ENCODE results near the gene MAST4.

The MAST4 gene

GRCh38 chr5:66796305-66797292 lies 200.4 kb downstream of the MAST4 start:
- no peak for ATAC-seq
- Mint-ChIP-seq H3K4me1 (no peaks in the 10 kb centered on the region), H3K36me3 (ENCODE audit: low read depth) (no peaks in the 10 kb centered on the region), H3K27me3 (peaks cover 11% of the 10 kb centered on the region), H3K9me3 (no peaks in the 10 kb centered on the region), H3K27ac (no peak overlapping the region), H3K4me3 (no peak overlapping the region)
- DNase-seq, result no peak

GRCh38 chr5:66802941-66803340 lies 206.7 kb downstream of the MAST4 start:
- H3K4me3 Mint-ChIP-seq, result no peak overlapping the region
- no peaks in the 10 kb centered on the region for H3K36me3 Mint-ChIP-seq (ENCODE audit: low read depth)
- H3K9me3 Mint-ChIP-seq, result no peaks in the 10 kb centered on the region
- ATAC-seq, result no peak
- H3K4me1 Mint-ChIP-seq, result no peaks in the 10 kb centered on the region
- no peak overlapping the region for H3K27ac Mint-ChIP-seq
- peaks cover 29% of the 10 kb centered on the region for H3K27me3 Mint-ChIP-seq
- DNase-seq, result no peak

GRCh38 chr5:66805514-66806430 lies 209.6 kb downstream of the MAST4 start:
- Mint-ChIP-seq H3K27me3 (peaks cover 20% of the 10 kb centered on the region), H3K4me1 (no peaks in the 10 kb centered on the region), H3K36me3 (ENCODE audit: low read depth) (no peaks in the 10 kb centered on the region), H3K4me3 (no peak overlapping the region), H3K27ac (no peak overlapping the region), H3K9me3 (no peaks in the 10 kb centered on the region)
- ATAC-seq (no peak), DNase-seq (no peak)

GRCh38 chr5:66807743-66808142 lies 211.6 kb downstream of the MAST4 start:
- peaks cover 24% of the 10 kb centered on the region for H3K27me3 Mint-ChIP-seq
- no peak overlapping the region for H3K4me3 Mint-ChIP-seq
- no peak overlapping the region for H3K27ac Mint-ChIP-seq
- no peaks in the 10 kb centered on the region for H3K4me1 Mint-ChIP-seq
- ATAC-seq, result no peak
- H3K36me3 Mint-ChIP-seq (ENCODE audit: low read depth), result no peaks in the 10 kb centered on the region
- DNase-seq, result no peak
- no peaks in the 10 kb centered on the region for H3K9me3 Mint-ChIP-seq

- H3K4me1 Mint-ChIP-seq, result no peaks in the 10 kb centered on the region
- H3K9me3 Mint-ChIP-seq, result no peaks in the 10 kb centered on the region
- H3K27me3 Mint-ChIP-seq, result peaks cover 23% of the 10 kb centered on the region
- no peaks in the 10 kb centered on the region for H3K36me3 Mint-ChIP-seq (ENCODE audit: low read depth)
- no peak for DNase-seq
- no peak for ATAC-seq
- no peak overlapping the region for H3K4me3 Mint-ChIP-seq
- no peak overlapping the region for H3K27ac Mint-ChIP-seq
These were observed 212.5 kb downstream of the MAST4 start for GRCh38 chr5:66808663-66809062.

- Mint-ChIP-seq H3K4me1 (no peaks in the 10 kb centered on the region), H3K27ac (no peak overlapping the region), H3K4me3 (no peak overlapping the region), H3K9me3 (no peaks in the 10 kb centered on the region), H3K27me3 (peaks cover 19% of the 10 kb centered on the region), H3K36me3 (ENCODE audit: low read depth) (no peaks in the 10 kb centered on the region)
- ATAC-seq (no peak), DNase-seq (no peak)
These were observed 214.0 kb downstream of the MAST4 start for GRCh38 chr5:66810151-66810550.

- no peaks in the 10 kb centered on the region for H3K9me3 Mint-ChIP-seq
- H3K36me3 Mint-ChIP-seq (ENCODE audit: low read depth), result no peaks in the 10 kb centered on the region
- peaks cover 18% of the 10 kb centered on the region for H3K27me3 Mint-ChIP-seq
- no peak overlapping the region for H3K4me3 Mint-ChIP-seq
- DNase-seq (no peak), ATAC-seq (no peak)
- H3K4me1 Mint-ChIP-seq, result no peaks in the 10 kb centered on the region
- H3K27ac Mint-ChIP-seq, result no peak overlapping the region
These were observed 214.7 kb downstream of the MAST4 start for GRCh38 chr5:66810848-66811261.

- no peaks in the 10 kb centered on the region for H3K36me3 Mint-ChIP-seq (ENCODE audit: low read depth)
- no peak overlapping the region for H3K27ac Mint-ChIP-seq
- DNase-seq (no peak), ATAC-seq (no peak)
- H3K4me1 Mint-ChIP-seq, result no peaks in the 10 kb centered on the region
- no peaks in the 10 kb centered on the region for H3K9me3 Mint-ChIP-seq
- H3K27me3 Mint-ChIP-seq, result peaks cover 10% of the 10 kb centered on the region
- no peak overlapping the region for H3K4me3 Mint-ChIP-seq
These were observed 216.1 kb downstream of the MAST4 start for GRCh38 chr5:66812291-66812690.

DNA sequence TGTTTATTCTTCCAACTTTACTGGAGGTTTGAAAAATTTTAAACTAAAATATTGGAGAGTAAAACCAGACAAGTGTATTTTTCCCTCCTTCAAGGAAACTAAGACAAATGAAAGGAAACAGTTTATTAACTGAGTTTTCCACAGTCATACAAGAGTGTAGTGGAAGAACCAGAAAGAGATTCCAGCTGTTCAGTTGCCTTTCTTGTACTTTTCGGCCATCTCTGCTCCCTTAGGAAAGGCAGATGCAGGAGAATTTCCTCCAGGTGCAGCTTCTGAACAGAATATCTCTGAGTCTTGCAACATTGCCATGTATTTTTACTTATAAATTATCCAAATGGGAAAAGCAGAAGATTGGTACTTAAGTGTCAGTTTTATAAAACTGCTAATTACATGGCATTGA lies 217.1 kb downstream of the MAST4 start:
- no peaks in the 10 kb centered on the region for H3K36me3 Mint-ChIP-seq (ENCODE audit: low read depth)
- no peak for DNase-seq
- H3K9me3 Mint-ChIP-seq, result no peaks in the 10 kb centered on the region
- no peaks in the 10 kb centered on the region for H3K4me1 Mint-ChIP-seq
- no peak for ATAC-seq
- peaks cover 10% of the 10 kb centered on the region for H3K27me3 Mint-ChIP-seq
- H3K27ac Mint-ChIP-seq, result no peak overlapping the region
- H3K4me3 Mint-ChIP-seq, result no peak overlapping the region

GRCh38 chr5:66814146-66814991 lies 218.2 kb downstream of the MAST4 start:
- no peaks in the 10 kb centered on the region for H3K4me1 Mint-ChIP-seq
- H3K27me3 Mint-ChIP-seq, result peaks cover 11% of the 10 kb centered on the region
- no peaks in the 10 kb centered on the region for H3K36me3 Mint-ChIP-seq (ENCODE audit: low read depth)
- DNase-seq (peak; percentile 41), ATAC-seq (peak; percentile 68)
- no peaks in the 10 kb centered on the region for H3K9me3 Mint-ChIP-seq
- H3K4me3 Mint-ChIP-seq, result no peak overlapping the region
- no peak overlapping the region for H3K27ac Mint-ChIP-seq

DNA sequence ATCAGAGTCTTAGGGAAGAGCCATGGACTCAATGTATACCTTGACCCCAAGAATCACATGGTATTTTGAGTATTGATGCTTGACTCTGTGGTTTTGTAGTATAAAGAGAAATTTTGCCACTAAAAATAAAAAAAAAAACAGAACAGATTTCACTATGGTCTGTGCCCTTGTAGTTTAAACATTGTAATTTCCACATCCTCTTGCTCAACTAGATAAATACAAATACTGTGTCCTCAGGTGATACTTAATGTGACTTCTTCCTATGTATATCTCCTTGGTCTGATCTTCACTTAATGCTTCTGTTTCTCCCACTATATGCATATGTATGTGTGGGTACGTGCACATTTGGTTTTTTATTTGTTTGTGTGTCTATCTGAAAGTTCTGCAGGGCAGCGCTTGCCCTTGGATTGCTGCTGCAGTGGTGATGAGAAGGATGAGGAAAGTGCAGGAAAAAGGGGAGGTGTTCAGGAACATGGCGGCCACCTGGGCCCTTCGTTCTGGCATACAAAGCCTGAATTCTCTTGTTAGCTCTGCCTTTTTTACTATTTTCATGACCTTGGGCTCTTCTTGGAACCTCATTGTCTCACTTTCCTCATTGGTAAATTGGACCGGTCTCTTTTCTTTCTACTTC lies 222.2 kb downstream of the MAST4 start:
- peaks cover 22% of the 10 kb centered on the region for H3K4me1 Mint-ChIP-seq
- no peaks in the 10 kb centered on the region for H3K36me3 Mint-ChIP-seq (ENCODE audit: low read depth)
- no peak overlapping the region for H3K27ac Mint-ChIP-seq
- no peak for DNase-seq
- H3K27me3 Mint-ChIP-seq, result peaks cover 11% of the 10 kb centered on the region
- H3K4me3 Mint-ChIP-seq, result no peak overlapping the region
- ATAC-seq, result no peak
- H3K9me3 Mint-ChIP-seq, result no peaks in the 10 kb centered on the region

DNA sequence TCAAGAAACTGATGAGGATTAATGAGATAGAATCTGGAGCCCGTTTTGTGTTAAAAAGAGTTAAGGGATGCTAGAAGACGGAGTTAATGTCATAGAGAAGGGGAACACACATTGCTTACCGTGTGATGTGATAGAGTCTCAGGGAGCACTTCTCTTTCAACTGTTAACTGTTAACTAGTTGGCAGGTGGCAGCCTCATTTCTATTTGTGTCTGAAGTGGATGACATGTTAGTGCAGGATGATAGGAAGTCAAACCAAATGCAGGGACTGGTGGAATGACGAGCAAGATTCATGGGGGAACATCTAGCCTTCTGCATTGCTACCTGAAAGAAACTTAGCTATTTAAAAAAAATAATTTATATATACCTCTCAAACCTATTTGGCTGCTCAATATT lies 222.7 kb downstream of the MAST4 start:
- ATAC-seq (no peak), DNase-seq (no peak)
- H3K36me3 Mint-ChIP-seq (ENCODE audit: low read depth), result no peaks in the 10 kb centered on the region
- H3K4me1 Mint-ChIP-seq, result peaks cover 25% of the 10 kb centered on the region
- H3K4me3 Mint-ChIP-seq, result no peak overlapping the region
- H3K9me3 Mint-ChIP-seq, result no peaks in the 10 kb centered on the region
- no peak overlapping the region for H3K27ac Mint-ChIP-seq
- H3K27me3 Mint-ChIP-seq, result peaks cover 7% of the 10 kb centered on the region

DNA sequence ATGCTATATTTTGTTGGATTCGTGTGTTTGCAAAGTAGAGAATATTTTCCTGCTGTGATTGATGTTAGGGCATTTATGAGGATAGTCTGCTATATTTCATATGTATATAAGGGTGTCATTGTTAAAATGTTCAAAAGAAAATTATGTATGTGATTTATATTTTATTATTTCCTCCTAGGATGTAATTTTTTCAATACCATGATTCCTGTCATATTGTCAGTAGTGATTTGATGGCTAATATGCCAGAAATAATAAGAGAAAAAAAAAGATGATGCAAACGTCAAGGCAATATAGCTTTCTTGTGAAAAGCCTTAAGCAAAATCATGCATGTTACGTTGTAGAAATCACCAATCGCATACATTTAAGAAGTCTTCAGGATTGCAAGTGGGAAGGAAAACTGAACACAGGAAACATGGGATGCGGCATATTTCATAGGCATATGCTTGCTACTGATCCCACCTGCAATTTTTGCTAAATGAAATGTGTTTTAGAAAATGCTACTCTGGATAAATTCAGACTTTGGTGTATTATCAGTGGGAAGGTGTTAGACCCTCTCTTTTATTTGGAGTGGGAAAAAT lies 224.5 kb downstream of the MAST4 start:
- H3K9me3 Mint-ChIP-seq, result no peaks in the 10 kb centered on the region
- H3K4me1 Mint-ChIP-seq, result peaks cover 26% of the 10 kb centered on the region
- no peak for ATAC-seq
- H3K27ac Mint-ChIP-seq, result no peak overlapping the region
- H3K4me3 Mint-ChIP-seq, result no peak overlapping the region
- H3K36me3 Mint-ChIP-seq (ENCODE audit: low read depth), result no peaks in the 10 kb centered on the region
- no peak for DNase-seq
- H3K27me3 Mint-ChIP-seq, result peaks cover 6% of the 10 kb centered on the region
